TTC549 (cell line): ENCODE data around the gene HOXA3.

Source experiments
- FAIRE-seq: peaks from 2 replicates; lab custom pipeline; 2012; peaks lifted over from hg19 to GRCh38; lab: Jason Lieb, UNC

The HOXA3 gene

GRCh38 chr7:27189295-27189996 lies 37.1 kb upstream of the HOXA3 start:
- no peak for FAIRE-seq

GRCh38 chr7:27188386-27189294 lies 36.3 kb upstream of the HOXA3 start:
- no peak for FAIRE-seq

GRCh38 chr7:27187475-27188385 lies 35.3 kb upstream of the HOXA3 start:
- FAIRE-seq = no peak

- FAIRE-seq = no peak
These were observed 34.5 kb upstream of the HOXA3 start for GRCh38 chr7:27186668-27187474.

- FAIRE-seq = no peak
These were observed 33.7 kb upstream of the HOXA3 start for GRCh38 chr7:27185854-27186667.

- no peak for FAIRE-seq
These were observed 32.9 kb upstream of the HOXA3 start, which contains the start of gene HOXA11 for GRCh38 chr7:27185013-27185853. TSS of gene HOXA11 (minus strand) at chr7:27185232. CDS start at chr7:27185144, 88 bp downstream.

- no peak for FAIRE-seq
These were observed 32.1 kb upstream of the HOXA3 start for GRCh38 chr7:27184337-27185012.

GRCh38 chr7:27183682-27184336 lies 31.4 kb upstream of the HOXA3 start:
- FAIRE-seq = no peak

GRCh38 chr7:27182861-27183681 lies 30.7 kb upstream of the HOXA3 start:
- no peak for FAIRE-seq

GRCh38 chr7:27182285-27182841 lies 30.0 kb upstream of the HOXA3 start:
- FAIRE-seq = no peak

GRCh38 chr7:27181795-27182275 lies 29.5 kb upstream of the HOXA3 start:
- FAIRE-seq = no peak

- no peak for FAIRE-seq
These were observed 28.3 kb upstream of the HOXA3 start for GRCh38 chr7:27180431-27181420.

GRCh38 chr7:27179503-27180430 lies 27.4 kb upstream of the HOXA3 start:
- no peak for FAIRE-seq

- no peak for FAIRE-seq
These were observed 26.6 kb upstream of the HOXA3 start for GRCh38 chr7:27179030-27179429.

GRCh38 chr7:27178366-27178765 lies 26.0 kb upstream of the HOXA3 start:
- FAIRE-seq = no peak
